ENCODE results near the gene PCDHGA10.
"Not testable (repeated sequence)": the region's sequence is repeated elsewhere in the genome, so short reads cannot be mapped to it uniquely, and the experiment has no call there.

PCDHGA10 gene

DNA sequence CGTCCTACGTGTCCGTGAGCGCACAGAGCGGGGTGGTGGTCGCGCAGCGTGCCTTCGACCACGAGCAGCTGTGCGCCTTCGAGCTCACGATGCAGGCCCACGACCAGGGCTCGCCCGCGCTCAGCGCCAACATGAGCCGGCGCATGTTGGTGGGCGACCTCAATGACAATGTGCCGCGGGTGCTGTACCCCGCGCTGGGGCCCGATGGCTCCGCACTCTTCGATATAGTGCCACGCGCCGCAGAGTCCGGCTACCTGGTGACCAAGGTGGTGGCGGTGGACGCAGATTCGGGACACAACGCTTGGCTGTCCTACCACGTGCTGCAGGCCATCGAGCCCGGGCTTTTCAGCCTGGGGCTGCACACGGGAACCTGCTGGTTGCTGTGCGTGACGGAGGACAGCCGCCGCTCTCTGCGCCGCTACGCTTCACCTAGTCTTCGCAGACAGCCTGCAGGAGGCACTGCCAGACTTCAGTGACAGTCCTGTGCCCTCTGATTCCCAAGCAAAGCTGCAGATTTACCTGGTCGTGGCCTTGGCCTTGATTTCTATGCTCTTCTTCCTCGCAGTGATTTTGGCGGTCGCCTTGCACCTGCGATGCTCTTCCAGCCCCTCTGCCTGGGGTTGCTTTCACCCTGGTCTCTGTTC is 15.1 kb downstream of the PCDHGA10 start:
- no peak for DNase-seq

DNA sequence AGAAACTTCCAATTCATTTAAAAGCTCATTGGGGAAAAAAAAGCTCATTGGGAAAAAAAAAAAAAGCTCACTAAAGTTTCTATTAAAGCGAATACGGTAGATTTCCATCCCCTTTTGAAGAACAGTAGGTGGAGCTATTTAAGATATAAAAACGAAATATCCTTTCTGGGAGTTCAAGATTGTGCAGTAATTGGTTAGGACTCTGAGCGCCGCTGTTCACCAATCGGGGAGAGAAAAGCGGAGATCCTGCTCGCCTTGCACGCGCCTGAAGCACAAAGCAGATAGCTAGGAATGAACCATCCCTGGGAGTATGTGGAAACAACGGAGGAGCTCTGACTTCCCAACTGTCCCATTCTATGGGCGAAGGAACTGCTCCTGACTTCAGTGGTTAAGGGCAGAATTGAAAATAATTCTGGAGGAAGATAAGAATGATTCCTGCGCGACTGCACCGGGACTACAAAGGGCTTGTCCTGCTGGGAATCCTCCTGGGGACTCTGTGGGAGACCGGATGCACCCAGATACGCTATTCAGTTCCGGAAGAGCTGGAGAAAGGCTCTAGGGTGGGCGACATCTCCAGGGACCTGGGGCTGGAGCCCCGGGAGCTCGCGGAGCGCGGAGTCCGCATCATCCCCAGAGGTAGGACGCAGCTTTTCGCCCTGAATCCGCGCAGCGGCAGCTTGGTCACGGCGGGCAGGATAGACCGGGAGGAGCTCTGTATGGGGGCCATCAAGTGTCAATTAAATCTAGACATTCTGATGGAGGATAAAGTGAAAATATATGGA is 17.7 kb downstream of the PCDHGA10 start, which contains the start of gene PCDHGA12:
Gene PCDHGA12, plus strand, starts transcription at position 176 of the 782 bp plus-strand sequence. Its CDS starts 253 bp downstream, at position 429.
- no peak for DNase-seq

DNA sequence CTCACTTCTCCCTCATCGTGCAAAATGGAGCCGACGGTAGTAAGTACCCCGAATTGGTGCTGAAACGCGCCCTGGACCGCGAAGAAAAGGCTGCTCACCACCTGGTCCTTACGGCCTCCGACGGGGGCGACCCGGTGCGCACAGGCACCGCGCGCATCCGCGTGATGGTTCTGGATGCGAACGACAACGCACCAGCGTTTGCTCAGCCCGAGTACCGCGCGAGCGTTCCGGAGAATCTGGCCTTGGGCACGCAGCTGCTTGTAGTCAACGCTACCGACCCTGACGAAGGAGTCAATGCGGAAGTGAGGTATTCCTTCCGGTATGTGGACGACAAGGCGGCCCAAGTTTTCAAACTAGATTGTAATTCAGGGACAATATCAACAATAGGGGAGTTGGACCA is 18.5 kb downstream of the PCDHGA10 start:
- DNase-seq = no peak

DNA sequence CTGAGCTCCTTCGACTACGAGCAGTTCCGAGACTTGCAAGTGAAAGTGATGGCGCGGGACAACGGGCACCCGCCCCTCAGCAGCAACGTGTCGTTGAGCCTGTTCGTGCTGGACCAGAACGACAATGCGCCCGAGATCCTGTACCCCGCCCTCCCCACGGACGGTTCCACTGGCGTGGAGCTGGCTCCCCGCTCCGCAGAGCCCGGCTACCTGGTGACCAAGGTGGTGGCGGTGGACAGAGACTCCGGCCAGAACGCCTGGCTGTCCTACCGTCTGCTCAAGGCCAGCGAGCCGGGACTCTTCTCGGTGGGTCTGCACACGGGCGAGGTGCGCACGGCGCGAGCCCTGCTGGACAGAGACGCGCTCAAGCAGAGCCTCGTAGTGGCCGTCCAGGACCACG is 19.5 kb downstream of the PCDHGA10 start:
- not testable (repeated sequence) for DNase-seq

DNA sequence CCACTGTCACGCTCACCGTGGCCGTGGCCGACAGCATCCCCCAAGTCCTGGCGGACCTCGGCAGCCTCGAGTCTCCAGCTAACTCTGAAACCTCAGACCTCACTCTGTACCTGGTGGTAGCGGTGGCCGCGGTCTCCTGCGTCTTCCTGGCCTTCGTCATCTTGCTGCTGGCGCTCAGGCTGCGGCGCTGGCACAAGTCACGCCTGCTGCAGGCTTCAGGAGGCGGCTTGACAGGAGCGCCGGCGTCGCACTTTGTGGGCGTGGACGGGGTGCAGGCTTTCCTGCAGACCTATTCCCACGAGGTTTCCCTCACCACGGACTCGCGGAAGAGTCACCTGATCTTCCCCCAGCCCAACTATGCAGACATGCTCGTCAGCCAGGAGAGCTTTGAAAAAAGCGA is 19.9 kb downstream of the PCDHGA10 start:
- DNase-seq = not testable (repeated sequence)

DNA sequence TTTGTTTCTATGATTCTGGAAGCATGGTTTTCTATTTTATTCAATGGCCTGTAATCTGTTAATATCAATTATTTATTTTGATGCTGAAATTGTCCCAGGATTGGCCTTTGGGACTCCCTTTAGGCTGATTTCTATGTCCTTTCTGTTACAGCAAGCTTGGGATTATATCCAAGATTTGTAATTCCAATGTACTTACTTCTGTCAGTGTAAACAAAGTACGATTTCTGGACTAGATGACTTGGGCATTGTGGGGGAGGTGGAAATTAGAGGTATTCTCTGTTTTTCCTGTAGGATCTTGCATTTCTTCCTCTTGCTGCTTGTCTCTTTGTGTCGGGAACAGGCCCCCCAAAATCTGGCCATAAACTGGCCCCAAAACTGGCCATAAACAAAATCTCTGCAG is 21.2 kb downstream of the PCDHGA10 start:
- no peak for DNase-seq

DNA sequence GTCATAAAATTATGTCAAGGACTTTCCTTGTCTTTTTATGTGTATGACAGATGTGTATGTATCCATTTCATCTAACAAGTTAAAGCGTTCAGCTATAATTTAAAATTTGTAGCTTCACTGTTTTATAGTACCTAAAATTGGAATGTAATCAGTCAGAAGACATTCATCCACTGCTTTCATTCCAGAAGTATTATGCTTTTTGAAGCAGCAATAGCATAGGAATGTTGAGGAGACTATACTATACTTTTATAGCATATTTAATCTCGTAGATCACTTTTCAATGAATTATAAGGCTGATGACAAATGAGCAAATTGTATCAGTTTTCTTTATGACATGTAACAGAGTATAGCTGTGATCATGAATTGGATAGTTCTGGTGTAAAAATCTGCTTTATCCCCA is 24.4 kb downstream of the PCDHGA10 start:
- no peak for DNase-seq

DNA sequence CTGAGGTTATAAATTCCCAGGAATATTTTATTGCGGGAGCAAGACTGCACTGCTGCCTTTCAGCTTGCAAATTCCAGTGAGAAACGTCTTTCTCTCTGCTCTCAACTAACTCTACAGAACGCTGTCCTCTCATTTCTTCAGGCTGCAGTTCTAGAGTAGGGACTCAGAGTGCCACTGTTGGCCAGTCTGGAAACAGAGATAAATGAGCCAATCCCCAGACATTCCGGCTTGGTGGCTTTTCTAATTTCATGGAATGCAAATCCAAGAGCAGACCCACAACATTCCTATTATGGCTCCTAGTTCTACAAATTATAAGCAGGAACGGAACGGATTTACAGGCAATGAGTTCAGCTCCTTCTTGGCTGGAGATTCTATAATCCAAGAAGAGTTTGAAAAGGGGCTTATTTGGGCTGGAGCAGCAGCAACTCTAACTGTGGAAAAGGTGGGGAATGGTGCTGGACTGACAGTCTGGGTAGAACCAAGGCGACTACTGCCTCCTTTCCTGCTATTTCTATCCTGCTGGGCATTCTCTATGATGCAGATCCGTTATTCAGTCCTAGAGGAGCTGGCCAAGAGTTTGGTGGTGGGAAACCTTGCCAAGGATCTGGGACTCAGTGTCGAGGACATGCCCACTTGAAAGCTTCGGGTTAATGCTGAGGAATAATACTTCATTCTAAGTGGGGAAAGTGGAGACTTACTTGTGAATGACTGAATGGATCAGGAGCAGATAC is 26.8 kb downstream of the PCDHGA10 start:
- DNase-seq = no peak

DNA sequence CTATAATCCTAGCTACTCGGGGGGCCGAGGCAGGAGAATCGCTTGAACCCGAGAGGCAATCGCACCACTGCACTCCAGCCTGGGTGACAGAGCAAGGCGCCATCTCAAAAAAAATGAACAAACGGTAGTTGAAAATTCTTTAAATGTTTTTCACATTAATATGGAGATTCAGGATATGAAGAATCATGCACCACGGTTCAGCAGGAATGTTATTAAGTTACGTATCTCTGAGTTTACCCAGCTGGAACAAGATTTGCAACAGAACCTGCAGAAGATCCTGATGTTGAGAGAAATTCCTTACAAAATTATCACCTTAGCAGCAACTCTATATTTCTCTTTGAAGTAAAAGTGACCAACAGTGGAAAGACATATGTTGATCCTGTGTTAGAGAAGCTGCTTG is 27.6 kb downstream of the PCDHGA10 start:
- DNase-seq = no peak

DNA sequence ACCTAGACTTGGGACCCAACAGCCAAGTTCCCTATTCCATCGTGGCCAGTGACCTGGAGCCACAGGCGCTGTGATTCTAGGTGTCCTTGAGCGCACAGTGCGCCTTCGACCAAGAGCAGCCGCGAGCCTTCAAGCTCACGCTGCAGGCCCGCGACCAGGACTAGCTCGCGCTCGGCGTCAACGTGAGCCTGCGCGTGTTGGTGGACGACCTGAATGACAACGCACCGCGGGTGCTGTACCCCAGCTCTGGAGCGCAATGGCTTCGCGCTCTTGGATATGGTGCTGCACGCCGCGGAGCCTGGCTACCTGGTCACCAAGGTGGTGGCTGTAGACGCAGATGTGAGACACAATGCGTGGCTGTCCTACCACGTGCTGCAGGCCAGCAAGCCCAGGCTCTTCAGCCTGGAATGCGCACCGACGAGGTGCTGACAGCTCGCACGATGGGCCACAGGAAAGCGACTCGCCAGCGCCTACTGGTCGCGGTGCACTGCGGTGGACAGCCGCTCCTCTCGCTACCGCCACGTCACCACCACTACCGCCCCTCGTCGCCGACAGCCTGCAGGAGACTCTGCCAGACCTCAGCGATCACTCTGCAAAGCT is 28.9 kb downstream of the PCDHGA10 start:
- no peak for DNase-seq

DNA sequence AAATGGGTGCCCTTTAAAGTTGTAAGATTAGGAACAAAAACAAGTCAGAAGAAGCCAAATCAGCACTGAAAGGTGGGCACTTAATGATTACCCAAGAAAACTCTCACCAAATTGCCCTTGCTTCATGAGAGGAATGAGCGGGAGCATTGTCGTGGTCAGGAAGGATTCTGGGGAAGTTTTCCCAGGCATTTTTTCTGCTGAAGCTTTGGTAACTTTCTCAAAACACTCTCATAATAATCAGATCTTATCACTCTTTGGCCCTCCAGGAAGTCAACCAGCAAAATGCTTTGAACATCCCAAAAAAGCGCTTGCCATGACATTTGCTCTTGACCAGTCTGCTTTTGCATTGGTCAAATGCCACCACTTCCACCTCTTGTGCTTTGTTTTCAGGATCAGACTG is 52.6 kb downstream of the PCDHGA10 start:
- no peak for DNase-seq

Measured in NCI-H1092 treated with DMSO at 0.1 percent for 48 hours (cell line).